ENCODE measurements around the gene UGT1A8. TPM values are rescaled to one million over a fixed set of nuclear protein-coding genes. Genes with fewer than 3 reads are reported as not detected.

UGT1A8 gene
- total RNA-seq, 1 experiment from 2014 or later = not detected

- H3K27me3 ChIP-seq (ENCODE audit: insufficient read depth, low read length) = no peaks in the 10 kb centered on the region
- no peak overlapping the region for H2AFZ ChIP-seq (ENCODE audit: low read depth, low read length, poor library complexity, severe bottlenecking)
- no peaks in the 10 kb centered on the region for H3K9me3 ChIP-seq (ENCODE audit: control insufficient read depth in 1 of 2, insufficient read depth in 1 of 2, low read depth in 1 of 2, low read length in 2 of 2)
- intact Hi-C loops (cut with micrococcal nuclease) = no loop called here
- RAD21 ChIA-PET (ENCODE audit: low non-redundant PET in 1 of 2, low total read pairs in 2 of 2, uncharacterized antibody in 2 of 2, unreplicated experiment in 2 of 2) = no interaction called here
- H3K4me3 ChIP-seq (replicated peaks in 1 of 2; ENCODE audit: low read depth in 1 of 2, low read length in 2 of 2) = no peak overlapping the region
- H3K79me2 ChIP-seq (ENCODE audit: insufficient read depth, low read length) = no peaks in the 10 kb centered on the region
- no peak for DNase-seq (ENCODE audit: low read depth, low spot score)
- POLR2A ChIA-PET = no interaction called here
- H3K4me2 ChIP-seq (ENCODE audit: low read length) = no peak overlapping the region
- ATAC-seq = no peak
- BruUV-seq (replicated peaks) = no TSS peak
- no peak overlapping the region for H3K9ac ChIP-seq (ENCODE audit: low read length)
- no peak for TF ChIP-seq ZNF274 (IDR thresholded peaks at IDR 0.05; ENCODE audit: low read depth, low read length)
- TF ChIP-seq RAD21 (IDR thresholded peaks at IDR 0.05; ENCODE audit: low read depth) = no peak
- TF ChIP-seq ELF1 (IDR thresholded peaks at IDR 0.05; ENCODE audit: borderline replicate concordance, low read depth) = no peak
- TF ChIP-seq ZFX (IDR thresholded peaks at IDR 0.05) = no peak
- TF ChIP-seq POLR2A (IDR thresholded peaks at IDR 0.05; ENCODE audit: borderline replicate concordance, extremely low read depth, insufficient read depth, insufficient read length) = no peak
- no peak for TF ChIP-seq REST (IDR thresholded peaks at IDR 0.05; ENCODE audit: low read depth)
- no peak for TF ChIP-seq TCF7L2 (IDR thresholded peaks at IDR 0.05; ENCODE audit: borderline replicate concordance, extremely low read depth, insufficient read depth, insufficient read length)
- no peak for TF ChIP-seq JUND (IDR thresholded peaks at IDR 0.05)
- no peak for TF ChIP-seq ATF3 (IDR thresholded peaks at IDR 0.05)
- TF ChIP-seq FOSL1 (IDR thresholded peaks at IDR 0.05; ENCODE audit: low read depth) = no peak
- TF ChIP-seq EZH2phosphoT487 (IDR thresholded peaks at IDR 0.05; ENCODE audit: borderline replicate concordance) = no peak
- TF ChIP-seq SRF (IDR thresholded peaks at IDR 0.05; ENCODE audit: low read depth) = no peak
- TF ChIP-seq MAX (IDR thresholded peaks at IDR 0.05) = no peak
- no peak for TF ChIP-seq EZH2 (IDR thresholded peaks at IDR 0.05)
- no peak for TF ChIP-seq CTCF (IDR thresholded peaks at IDR 0.05 in 2 of 3, conservative IDR thresholded peaks at IDR 0.05 in 1 of 3; ENCODE audit: borderline replicate concordance in 1 of 3, insufficient read depth in 1 of 3, low read depth in 2 of 3, low read length in 2 of 3)
- TF ChIP-seq CEBPB (IDR thresholded peaks at IDR 0.05; ENCODE audit: low read depth) = no peak
- no peak for TF ChIP-seq POLR2AphosphoS5 (IDR thresholded peaks at IDR 0.05; ENCODE audit: low read depth, low read length)
- TF ChIP-seq YY1 (IDR thresholded peaks at IDR 0.05; ENCODE audit: extremely low read depth, insufficient replicate concordance, low read depth, low read length) = no peak
- no peak for TF ChIP-seq SIN3A (IDR thresholded peaks at IDR 0.05; ENCODE audit: low read depth)
- no peak overlapping the region for H3K27ac ChIP-seq (ENCODE audit: low read depth, low read length)
- no peaks in the 10 kb centered on the region for H3K36me3 ChIP-seq (ENCODE audit: control insufficient read depth in 1 of 2, insufficient read depth in 2 of 2, low read length in 2 of 2)
- no peaks in the 10 kb centered on the region for H3K9me2 ChIP-seq (ENCODE audit: insufficient read depth)
- H4K20me1 ChIP-seq (ENCODE audit: insufficient read depth) = no peaks in the 10 kb centered on the region
- CTCF ChIA-PET = no interaction called here
- no peaks in the 10 kb centered on the region for H3K4me1 ChIP-seq (ENCODE audit: control insufficient read depth in 1 of 2, insufficient read depth in 2 of 2, low read length in 2 of 2)
Measured at GRCh38 chr2:233793465-233794127, 176.2 kb downstream of the UGT1A8 start.
